COR-L47 (cell line): ENCODE results near the gene MACF1.
"Not testable (repeated sequence)": the region's sequence is repeated elsewhere in the genome, so short reads cannot be mapped to it uniquely, and the experiment has no call there.

Experiments used
- DNase-seq: peaks from one replicate; lab custom pipeline; 2025; lab: John Stamatoyannopoulos, UW

The MACF1 gene

GRCh38 chr1:39467108-39467720 lies 262.7 kb downstream of the MACF1 start:
- DNase-seq: not testable (repeated sequence)

- no peak for DNase-seq
Observed at GRCh38 chr1:39469150-39469549, 264.7 kb downstream of the MACF1 start.

- DNase-seq: no peak
Observed at GRCh38 chr1:39470040-39470439, 265.5 kb downstream of the MACF1 start.

- no peak for DNase-seq
Observed at GRCh38 chr1:39472826-39473225, 268.3 kb downstream of the MACF1 start.

- no peak for DNase-seq
Observed at GRCh38 chr1:39473324-39473723, 268.8 kb downstream of the MACF1 start.

GRCh38 chr1:39474810-39475209 lies 270.3 kb downstream of the MACF1 start:
- no peak for DNase-seq

- not testable (repeated sequence) for DNase-seq
Observed at GRCh38 chr1:39475551-39475950, 271.1 kb downstream of the MACF1 start.

GRCh38 chr1:39478126-39478915 lies 273.8 kb downstream of the MACF1 start:
- no peak for DNase-seq

- DNase-seq: no peak
Observed at GRCh38 chr1:39481289-39481688, 276.8 kb downstream of the MACF1 start.

- DNase-seq: no peak
Observed at GRCh38 chr1:39483276-39483675, 278.8 kb downstream of the MACF1 start.

GRCh38 chr1:39484564-39484963 lies 280.1 kb downstream of the MACF1 start:
- no peak for DNase-seq

- no peak for DNase-seq
Observed at GRCh38 chr1:39485046-39485803, 280.7 kb downstream of the MACF1 start.

GRCh38 chr1:39488012-39488545 lies 283.6 kb downstream of the MACF1 start:
- DNase-seq: no peak

GRCh38 chr1:39488793-39489566 lies 284.5 kb downstream of the MACF1 start:
- DNase-seq: no peak

- no peak for DNase-seq
Observed at GRCh38 chr1:39489567-39490239, 285.2 kb downstream of the MACF1 start.

GRCh38 chr1:39490596-39491145 lies 286.2 kb downstream of the MACF1 start:
- DNase-seq: no peak

- peak; percentile 77 for DNase-seq
Observed at GRCh38 chr1:39491146-39491921, 286.8 kb downstream of the MACF1 start, which contains the start of gene BMP8A. Gene BMP8A, plus strand, starts transcription at chr1:39491636. Its CDS starts 356 bp downstream, at chr1:39491992.

- not testable (repeated sequence) for DNase-seq
Observed at GRCh38 chr1:39492118-39493042, 287.9 kb downstream of the MACF1 start.
